Ramos (cell line): ENCODE measurements around the gene EXOC8.

Experiments
- in situ Hi-C: fragments of 300-500 bp; cut with MboI; formaldehyde crosslinking; loops from one replicate; pipeline ENCODE4 v1.14.3; 2022; ENCODE audit warnings: low sequenced_read_pairs; ENCODE audit not compliant: unreplicated experiment

The EXOC8 gene, protein sequence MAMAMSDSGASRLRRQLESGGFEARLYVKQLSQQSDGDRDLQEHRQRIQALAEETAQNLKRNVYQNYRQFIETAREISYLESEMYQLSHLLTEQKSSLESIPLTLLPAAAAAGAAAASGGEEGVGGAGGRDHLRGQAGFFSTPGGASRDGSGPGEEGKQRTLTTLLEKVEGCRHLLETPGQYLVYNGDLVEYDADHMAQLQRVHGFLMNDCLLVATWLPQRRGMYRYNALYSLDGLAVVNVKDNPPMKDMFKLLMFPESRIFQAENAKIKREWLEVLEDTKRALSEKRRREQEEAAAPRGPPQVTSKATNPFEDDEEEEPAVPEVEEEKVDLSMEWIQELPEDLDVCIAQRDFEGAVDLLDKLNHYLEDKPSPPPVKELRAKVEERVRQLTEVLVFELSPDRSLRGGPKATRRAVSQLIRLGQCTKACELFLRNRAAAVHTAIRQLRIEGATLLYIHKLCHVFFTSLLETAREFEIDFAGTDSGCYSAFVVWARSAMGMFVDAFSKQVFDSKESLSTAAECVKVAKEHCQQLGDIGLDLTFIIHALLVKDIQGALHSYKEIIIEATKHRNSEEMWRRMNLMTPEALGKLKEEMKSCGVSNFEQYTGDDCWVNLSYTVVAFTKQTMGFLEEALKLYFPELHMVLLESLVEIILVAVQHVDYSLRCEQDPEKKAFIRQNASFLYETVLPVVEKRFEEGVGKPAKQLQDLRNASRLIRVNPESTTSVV

DNA sequence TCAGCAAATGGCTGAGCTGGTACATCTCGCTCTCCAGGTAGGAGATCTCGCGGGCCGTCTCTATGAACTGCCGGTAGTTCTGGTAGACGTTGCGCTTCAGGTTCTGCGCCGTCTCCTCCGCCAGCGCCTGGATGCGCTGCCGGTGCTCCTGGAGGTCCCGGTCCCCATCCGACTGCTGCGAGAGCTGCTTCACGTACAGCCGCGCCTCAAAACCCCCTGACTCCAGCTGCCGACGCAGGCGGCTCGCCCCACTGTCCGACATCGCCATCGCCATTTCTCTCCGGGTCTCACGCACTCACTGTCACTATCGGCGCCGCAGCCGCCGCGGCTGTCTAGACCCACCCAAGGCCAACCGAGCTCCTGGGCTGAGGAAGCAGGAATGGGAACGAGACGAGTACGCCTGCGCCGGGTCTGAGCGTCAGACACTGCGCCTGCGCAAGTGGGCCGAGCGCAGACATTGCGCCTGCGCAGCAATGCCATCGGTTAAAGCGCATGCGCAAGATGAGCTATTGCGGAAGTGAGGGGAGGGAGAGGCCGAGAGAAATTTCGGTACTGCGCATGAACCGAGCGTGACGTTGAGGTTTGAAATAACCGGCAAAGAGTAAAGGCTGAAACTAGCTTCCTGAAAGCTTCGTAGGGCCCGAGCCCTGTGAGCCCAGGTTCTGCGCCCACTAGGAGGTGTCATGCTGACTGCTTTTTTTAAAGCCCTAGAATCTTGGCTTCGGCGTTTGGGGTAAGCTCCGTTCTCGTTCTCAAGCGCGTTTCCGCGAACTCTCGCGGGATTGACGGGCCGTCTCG lies at the start of gene EXOC8:
EXOC8 (minus strand) TSS at position 381 of the 798 bp plus-strand sequence; CDS start at position 274, 107 bp downstream.
- in situ Hi-C loops: no loop called here

DNA sequence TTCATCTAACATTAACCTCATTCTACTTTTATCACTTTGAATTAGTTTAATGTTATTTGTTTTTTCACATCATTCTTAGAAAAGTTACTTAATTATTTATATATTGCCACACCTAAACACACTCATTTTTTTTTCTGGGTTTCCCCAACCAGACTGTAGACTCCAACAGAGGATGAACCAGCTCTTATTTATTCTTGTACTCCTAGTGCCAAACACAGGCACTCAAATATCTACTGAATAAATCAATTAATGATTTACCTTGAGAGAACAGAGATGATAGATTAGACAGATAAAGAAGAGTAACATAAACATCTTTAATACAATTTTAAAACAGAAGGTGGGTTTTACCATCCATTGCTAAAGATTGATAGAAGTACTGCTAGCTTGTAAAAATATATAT lies 48.8 kb upstream of the EXOC8 start:
- in situ Hi-C loops: no loop called here

DNA sequence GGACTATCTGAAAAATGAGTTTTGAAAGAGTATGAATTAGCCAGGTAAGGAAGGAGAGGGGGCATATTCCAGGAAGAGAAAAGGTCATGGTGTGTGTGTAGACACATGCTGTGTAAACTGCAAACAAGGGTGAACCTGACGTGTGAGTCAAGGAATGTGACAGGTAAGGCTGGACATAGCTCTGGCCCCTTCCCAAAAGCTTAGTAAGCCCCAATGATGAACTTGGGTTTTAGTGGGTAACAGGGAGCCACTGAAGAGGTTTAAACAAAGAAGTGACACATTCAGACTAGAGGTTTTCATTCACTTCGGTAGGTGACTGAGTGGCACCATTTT lies 47.7 kb upstream of the EXOC8 start:
- in situ Hi-C loops: no loop called here

DNA sequence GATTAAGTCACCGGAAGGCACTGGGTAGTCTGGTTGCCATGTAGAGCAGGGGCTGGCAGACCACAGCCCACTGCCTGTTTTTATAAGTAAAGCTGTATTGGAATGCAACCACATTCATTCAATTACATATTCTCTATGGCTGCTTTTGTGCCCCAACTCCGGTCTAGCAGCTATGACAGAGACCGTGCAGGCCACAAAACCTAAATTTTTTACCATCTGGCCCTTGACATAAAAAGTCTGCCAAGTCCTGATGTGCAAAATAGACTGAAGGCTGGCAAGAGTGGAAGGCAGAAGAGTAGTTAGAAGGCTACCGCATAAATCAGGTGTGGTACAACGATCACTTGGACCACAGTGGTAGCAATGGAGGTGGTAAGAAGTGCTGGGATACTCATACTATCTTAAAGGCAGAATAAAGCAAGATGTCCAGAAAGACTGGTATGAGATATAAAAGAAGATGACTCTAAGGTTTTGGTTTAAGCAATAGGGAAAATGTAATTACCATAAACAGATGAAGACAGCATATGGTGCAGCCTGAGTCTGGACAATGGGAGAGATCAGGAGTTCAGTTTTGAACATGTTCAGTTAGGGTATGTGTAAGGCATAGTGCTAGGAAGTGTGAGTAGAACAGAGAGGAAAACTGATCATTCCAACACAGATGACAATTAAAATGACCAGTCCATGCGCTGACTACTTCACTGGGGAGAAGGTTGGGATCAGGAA lies 47.2 kb upstream of the EXOC8 start:
- in situ Hi-C loops: no loop called here

DNA sequence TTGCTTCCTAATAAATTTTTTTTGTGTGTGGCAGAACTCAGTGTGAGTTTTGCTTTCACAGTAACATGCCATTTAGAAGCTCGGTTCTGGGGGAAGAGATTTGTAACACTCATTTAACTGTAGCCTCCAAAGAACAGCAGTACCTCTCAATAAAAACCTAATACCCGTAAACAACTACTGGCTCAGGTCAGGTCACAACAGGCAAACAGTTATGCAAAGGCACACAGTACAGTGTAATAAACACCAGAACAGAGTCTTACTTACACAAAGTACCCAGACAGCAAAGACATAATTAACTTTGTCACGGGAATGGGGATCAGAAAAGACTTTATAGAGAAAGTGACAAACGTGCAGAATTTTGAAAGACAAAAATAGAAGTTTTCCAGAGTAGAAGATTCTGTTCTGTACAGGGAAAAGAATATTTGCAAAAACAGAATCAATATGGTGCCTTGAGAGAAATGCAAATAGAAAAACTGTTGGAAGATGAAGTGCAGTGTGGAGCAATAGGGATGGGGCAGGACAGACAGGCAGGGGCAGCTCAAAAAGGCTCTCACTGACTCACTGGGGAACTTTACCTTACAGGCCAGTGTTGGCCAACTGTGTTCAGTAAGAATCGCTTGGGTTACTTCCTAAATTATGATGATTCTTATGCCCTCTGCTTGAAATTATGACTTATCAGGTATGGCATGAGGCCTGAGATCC lies 45.7 kb upstream of the EXOC8 start:
- in situ Hi-C loops: no loop called here

DNA sequence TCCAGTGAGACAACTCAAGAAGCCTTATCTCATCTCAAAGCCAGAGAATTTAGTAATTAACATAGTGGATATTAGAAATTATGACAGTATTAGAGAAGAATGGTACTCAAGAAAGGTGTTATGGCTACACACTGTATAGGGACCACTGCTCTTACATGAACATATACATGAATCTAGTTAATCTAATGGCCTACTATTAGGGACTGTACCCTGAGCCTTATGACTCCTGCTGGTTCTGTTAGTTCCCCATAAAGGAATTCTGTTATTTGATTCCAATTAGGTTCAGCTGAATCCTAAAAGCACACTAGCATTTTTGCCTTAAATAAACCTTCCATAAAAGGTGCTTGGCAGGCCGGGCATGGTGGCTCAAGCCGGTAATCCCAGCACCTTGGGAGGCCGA lies 44.8 kb upstream of the EXOC8 start:
- in situ Hi-C loops: no loop called here

DNA sequence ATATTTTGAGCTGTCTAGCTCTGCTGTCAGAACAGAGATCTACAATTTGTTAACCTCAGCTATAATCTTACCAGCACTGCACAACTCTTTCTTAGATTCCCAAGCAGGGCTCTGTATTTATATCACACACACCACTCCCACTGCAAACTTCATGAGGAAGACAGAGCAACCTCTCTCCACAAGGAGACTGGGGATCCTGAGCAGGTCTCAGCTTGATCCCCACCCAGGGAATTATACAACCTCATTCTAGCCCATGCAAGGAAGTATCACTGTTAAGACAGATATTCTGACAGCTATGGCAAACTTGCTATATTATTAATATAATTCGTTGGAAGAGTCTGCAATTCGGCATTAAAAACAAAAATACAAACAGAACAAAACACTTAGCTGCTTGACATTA lies 44.1 kb upstream of the EXOC8 start:
- in situ Hi-C loops: no loop called here

DNA sequence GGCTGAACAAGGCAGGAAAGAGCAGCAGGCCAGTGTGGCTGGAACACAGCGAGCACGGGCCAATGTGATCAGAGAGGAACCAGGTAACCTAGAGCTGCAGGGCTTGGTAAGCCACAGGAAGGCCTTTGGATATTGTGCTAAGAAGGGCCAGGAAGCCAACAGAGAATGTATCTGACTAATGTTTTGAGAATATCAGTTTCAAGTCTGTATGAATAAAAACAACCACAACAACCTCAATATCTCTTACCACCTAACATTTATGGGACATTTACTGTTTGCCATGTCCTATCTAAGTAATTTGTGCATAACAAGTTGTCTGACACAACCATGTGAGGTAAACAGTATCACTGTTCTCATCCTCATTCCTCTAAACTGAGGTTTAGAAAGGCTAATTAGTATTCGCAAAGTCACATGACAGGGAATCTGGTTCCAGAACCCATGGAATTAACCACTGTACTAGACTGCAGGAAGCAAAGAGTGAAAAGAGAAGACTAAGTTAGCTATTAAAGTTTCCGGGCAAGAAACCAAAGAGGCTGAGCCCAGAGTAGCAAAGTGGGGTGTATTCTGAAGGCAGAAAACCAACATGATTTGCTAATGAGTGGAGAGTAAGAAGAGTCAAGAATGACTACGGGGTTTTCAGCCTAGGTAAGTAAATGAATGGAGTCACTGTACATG lies 39.4 kb upstream of the EXOC8 start:
- in situ Hi-C loops: no loop called here

DNA sequence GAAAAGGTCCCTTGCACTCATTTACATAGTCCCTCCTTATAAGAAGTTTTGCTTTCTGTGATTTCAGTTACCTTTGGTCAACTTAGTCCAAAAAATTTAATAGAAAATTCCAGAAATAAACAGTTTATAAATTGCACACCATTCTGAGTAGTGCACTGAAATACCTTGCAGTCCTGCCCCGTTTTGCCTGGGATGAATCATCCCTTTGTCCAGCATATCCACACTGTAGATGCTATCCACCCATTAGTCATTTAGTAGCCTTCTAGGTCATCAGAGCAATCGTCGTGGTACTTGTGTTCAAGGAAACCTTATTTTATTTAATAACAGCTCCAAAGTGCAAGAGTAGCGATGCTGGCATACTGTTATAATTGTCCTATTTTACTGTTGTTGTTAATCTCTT lies 38.4 kb upstream of the EXOC8 start:
- in situ Hi-C loops: no loop called here

DNA sequence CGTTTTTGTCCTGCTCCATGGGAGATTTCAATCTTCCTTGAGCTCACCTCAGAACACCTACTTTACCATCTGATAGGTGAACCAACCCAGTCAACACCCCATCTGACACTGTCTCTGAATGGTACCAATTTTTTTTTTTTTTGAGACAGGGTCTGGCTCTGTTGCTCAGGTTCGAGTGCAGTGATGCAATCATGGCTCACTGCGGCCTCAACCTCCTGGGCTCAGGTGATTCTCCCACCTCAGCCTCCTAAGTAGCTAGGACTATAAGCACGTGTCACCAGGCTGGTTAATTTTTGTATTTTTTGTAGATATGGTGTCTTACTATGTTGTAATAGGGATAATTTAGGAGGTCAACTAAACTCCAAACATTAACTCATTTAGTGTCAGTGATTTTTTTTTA lies 36.7 kb upstream of the EXOC8 start:
- in situ Hi-C loops: no loop called here

DNA sequence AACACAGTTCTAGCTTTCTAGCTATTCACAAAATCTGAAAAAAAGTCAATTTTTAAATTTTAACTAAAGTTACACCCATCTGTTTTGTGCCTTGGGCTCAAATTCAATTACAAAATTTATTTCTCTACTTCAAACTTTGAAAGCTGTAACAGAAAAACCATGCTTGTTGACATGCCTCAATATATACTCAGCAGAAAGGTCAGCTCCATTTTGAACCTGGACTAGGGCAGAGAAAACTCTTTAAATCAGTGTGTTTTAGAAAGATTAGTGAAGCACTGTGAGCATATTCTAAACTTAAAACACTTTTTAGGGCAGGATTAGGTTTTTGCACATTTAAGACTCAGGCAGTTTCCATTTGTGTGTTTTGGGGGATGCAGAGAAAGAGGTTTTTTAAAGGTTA lies 34.8 kb upstream of the EXOC8 start:
- in situ Hi-C loops: no loop called here

DNA sequence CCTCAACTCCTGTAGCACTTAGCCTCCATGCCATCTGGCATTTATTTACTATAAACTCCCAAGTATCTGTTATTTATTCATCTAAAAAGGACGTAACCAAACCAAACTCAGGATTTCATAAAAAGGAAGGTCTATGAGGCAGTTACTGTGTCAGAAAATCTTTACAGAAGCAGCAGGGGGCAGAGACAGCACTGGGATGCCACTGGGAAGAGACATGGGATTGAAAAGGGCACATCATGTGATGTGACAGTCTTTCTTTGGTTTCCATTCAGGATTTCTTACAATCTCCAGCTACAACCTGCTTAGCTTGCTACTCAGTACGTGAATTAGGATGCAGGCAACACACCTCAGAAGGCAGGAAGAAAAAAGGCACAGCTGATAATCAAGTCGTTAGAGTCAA lies 31.6 kb upstream of the EXOC8 start:
- in situ Hi-C loops: no loop called here

DNA sequence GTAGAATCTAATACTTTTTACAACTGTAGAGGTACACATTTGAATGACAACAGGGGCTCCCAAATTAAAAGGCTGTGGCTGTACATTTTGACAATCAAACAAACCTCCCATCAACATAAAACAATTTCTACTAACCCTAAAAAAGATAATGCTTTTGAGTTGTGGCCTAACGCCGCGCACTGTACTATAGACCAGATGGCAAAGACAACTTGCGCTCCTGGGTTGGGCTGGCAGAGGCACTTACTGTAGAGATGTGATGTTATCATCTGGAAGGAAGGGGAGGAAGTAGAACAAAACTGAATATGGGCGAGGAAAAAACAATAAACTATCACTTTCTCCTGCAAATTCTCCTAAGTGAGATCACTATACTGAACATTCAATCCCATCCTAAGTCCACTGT lies 26.5 kb upstream of the EXOC8 start:
- in situ Hi-C loops: no loop called here

DNA sequence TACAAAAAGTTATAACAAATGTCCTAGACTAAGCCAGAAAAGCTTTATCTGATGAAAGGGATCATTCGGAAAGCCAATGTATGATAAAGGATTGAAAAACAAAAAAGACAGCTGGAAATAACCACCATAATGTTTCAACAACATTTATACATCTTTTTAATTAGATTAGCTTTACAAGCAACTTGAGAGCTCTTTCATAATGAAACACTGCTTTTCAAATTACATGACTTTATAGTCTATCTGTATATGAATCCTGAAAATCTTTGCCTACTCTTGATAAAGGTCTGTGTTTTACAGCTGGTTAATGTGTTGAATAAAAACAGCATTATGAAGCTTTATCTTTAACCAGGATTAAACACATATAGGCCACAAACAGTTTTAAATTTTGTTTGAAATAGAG lies 26.0 kb upstream of the EXOC8 start:
- in situ Hi-C loops: no loop called here

DNA sequence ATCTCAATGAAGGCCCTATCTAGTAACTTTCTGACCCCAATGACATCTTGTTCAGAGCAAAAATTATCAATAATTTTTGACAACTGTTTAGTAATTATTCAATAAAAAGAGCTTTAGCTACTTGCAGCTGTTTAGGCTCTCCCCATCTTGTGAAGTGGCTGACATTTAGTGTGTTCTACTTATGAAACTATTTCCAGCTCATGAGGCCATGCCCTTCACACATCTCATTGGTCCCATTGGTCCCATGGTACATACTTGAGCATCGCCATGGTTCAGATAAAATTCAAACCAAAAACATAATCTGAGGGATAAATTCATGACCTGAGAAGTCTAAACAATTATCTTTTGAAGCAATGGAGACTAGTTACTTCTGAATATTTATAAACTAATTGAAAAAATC lies 24.7 kb upstream of the EXOC8 start:
- in situ Hi-C loops: no loop called here

DNA sequence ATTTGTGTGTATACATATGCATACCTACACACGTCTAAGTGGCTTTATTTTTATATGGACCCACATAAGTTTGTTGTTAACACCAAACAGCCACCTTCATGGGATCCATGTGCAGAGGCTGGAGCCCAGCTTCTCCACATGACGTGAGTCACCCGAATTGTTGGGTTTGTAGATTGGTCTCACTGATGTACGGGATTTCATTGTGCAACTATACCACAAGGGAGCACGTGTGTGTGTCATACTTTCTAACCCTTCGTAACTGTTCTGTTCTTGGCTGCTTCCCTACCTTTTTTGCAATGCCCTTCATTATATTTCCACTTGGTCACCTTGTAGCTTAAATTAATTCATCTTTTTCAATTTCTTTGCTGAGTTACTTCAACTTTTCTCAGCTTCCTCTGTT lies 21.5 kb upstream of the EXOC8 start:
- in situ Hi-C loops: loop anchor here (5.0 kb wide), 1 partner anchor 228 kb away; no protein-coding TSS in a partner anchor

DNA sequence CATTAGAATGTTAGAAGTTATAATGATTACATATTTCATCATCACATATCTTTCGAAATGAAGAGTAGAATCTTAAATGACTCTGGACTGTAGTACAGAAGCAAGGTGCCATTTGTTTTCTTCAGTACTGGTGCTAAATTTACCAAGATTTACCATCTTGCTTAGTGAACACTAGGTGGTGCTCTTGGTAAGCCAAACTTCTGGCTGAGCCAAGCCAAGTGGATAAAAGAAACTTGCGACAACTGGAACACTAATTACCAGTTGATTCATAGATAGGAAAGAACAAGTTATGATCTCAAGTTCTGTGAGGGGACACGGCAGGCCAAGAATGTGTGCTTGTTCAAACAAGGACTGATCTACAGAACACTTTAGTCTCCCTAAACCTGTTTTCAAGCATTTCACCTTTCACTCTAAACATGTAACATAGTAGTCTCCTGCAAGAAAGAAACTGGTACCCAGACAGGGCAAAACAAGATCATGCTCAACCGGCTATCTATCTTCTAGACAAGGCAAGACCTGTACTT lies 20.2 kb upstream of the EXOC8 start:
- in situ Hi-C loops: loop anchor here (5.0 kb wide), 1 partner anchor 229 kb away; no protein-coding TSS in a partner anchor

DNA sequence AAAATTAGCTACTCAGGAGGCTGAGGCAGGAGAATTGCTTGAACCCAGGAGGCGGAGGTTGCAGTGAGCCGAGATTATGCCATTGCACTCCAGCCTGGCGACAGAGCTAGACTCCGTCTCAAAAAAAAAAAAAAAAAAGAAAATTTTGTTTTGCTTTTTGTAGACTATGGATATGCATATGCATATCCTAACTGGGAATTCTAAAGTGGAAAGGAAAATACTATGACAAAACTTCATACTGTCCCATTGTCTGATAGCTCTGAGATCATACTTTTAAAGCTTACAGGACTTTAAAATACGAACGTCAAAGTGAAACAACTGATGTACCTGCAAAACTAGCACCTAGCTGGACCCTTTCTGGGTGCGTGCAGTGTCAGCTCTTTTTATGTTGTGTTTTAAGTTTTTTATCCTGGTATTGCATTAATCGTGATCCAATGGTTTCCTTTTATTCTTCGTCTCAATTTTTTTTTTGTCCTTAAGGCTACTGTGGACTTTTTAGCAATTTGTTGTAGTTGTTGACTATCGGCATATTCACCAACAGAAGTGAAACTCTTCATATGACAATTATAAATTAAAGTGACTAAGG lies 19.6 kb upstream of the EXOC8 start:
- in situ Hi-C loops: loop anchor here (5.0 kb wide), 1 partner anchor 230 kb away; no protein-coding TSS in a partner anchor
